ENCODE data around the gene TRMT112. TPM values are rescaled to one million over a fixed set of nuclear protein-coding genes. Genes with fewer than 3 reads are reported as not detected.
A peak's percentile ranks its signal among the peaks of the same experiment; 100 is the strongest.

The TRMT112 gene
- total RNA-seq, 3 donors from 2014 or later, result 206 to 266 (median 262) TPM

- peak overlapping the region; percentile 78 to 98 (median 81) for H3K4me3 ChIP-seq
- peaks cover 4 to 9% of the 10 kb centered on the region in 2 donors for H3K4me1 ChIP-seq
- H3K27me3 ChIP-seq, result no peaks in the 10 kb centered on the region
- intact Hi-C loops (cut with DNase I; ENCODE audit: low total_unique reads), result no loop called here
- no peaks in the 10 kb centered on the region for H3K36me3 ChIP-seq
- DNase-seq (ENCODE audit: low spot score in 2 of 2), result no peak
- H3K9me3 ChIP-seq, result no peaks in the 10 kb centered on the region
- TF ChIP-seq CTCF (IDR thresholded peaks at IDR 0.05), result no peak
- TF ChIP-seq POLR2AphosphoS5 (IDR thresholded peaks at IDR 0.05), result no peak
- TF ChIP-seq POLR2A (IDR thresholded peaks at IDR 0.05), result no peak
- peak overlapping the region; percentile 84 to 88 for H3K27ac ChIP-seq
These were observed 41.2 kb upstream of the TRMT112 start for GRCh38 chr11:64358536-64358906.

- H3K27ac ChIP-seq, result peak overlapping the region; percentile 84 to 88
- TF ChIP-seq POLR2AphosphoS5 (IDR thresholded peaks at IDR 0.05) (no peak), CTCF (IDR thresholded peaks at IDR 0.05) (no peak), POLR2A (IDR thresholded peaks at IDR 0.05) (no peak)
- no peak for DNase-seq (ENCODE audit: low spot score in 2 of 2)
- H3K4me1 ChIP-seq, result peaks cover 4 to 9% of the 10 kb centered on the region in 2 donors
- intact Hi-C loops (cut with DNase I; ENCODE audit: low total_unique reads), result no loop called here
- H3K36me3 ChIP-seq, result no peaks in the 10 kb centered on the region
- no peaks in the 10 kb centered on the region for H3K9me3 ChIP-seq
- peak overlapping the region; percentile 78 to 98 (median 81) for H3K4me3 ChIP-seq
- no peaks in the 10 kb centered on the region for H3K27me3 ChIP-seq
These were observed 40.7 kb upstream of the TRMT112 start for GRCh38 chr11:64357904-64358535.

GRCh38 chr11:64357446-64357845, 40.1 kb upstream of the TRMT112 start:
- TF ChIP-seq CTCF (IDR thresholded peaks at IDR 0.05), result no peak
- Histone ChIP-seq H3K9me3 (no peaks in the 10 kb centered on the region), H3K27ac (peak overlapping the region in 1 of 2 donors; percentile 84), H3K4me1 (peaks cover 4 to 9% of the 10 kb centered on the region in 2 donors), H3K36me3 (no peaks in the 10 kb centered on the region), H3K27me3 (no peaks in the 10 kb centered on the region), H3K4me3 (no peak overlapping the region)
- DNase-seq (ENCODE audit: low spot score in 2 of 2), result no peak
- intact Hi-C loops (cut with DNase I; ENCODE audit: low total_unique reads), result no loop called here

DNA sequence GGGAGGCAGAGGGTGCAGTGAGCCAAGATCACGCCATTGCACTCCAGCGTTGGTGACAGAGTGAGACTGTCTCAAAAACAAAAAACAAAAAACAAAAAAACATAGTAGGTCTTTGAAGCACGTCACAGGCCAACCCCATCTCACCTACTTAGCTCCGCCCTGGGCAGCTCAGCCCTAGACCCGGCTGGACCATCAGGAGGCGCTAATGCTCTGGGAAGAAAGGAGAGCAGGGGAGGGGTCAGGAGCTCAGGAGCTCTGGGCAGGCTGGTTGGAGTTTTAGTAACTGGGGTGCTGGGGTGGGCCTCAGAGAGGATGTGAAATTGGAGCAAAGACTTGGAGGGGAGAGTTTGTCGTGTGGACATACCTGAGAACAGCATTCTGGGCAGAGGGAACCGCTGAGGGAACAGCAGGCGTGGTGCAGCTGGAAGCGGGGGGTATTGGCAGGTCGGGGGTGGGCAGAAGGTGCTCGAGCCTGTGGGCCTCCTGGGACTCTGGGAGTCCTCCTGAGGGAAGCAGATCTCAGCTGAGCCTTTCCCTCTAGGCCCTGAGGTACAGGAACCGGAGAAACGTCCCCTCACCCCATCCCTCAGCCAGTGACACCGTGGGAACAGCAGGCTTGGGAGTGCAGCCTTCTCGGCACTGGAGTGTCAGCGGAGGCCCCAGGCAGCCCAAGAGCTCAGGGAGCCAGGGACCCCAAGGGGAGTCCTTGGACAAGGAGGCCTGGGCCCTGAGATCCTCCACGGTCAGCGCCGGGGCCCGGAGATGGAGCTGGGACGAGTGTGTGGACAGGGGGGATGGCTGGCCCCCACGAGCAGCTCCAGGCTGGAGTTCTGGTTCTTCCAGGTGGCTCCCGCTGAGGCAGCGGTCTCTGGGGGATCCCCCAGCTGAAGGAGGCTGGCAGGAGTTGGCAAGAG, 39.4 kb upstream of the TRMT112 start:
- intact Hi-C loops (cut with DNase I; ENCODE audit: low total_unique reads), result no loop called here
- no peak overlapping the region for H3K27ac ChIP-seq

More for the DNA sequence above, 39.4 kb upstream of the TRMT112 start:
- peaks cover 4 to 9% of the 10 kb centered on the region in 2 donors for H3K4me1 ChIP-seq
- H3K27me3 ChIP-seq, result no peaks in the 10 kb centered on the region
- H3K36me3 ChIP-seq, result no peaks in the 10 kb centered on the region
- no peak overlapping the region for H3K4me3 ChIP-seq
- no peak for TF ChIP-seq POLR2A (IDR thresholded peaks at IDR 0.05)
- no peak for TF ChIP-seq CTCF (IDR thresholded peaks at IDR 0.05)
- no peak for TF ChIP-seq POLR2AphosphoS5 (IDR thresholded peaks at IDR 0.05)
- no peaks in the 10 kb centered on the region for H3K9me3 ChIP-seq
- no peak for DNase-seq (ENCODE audit: low spot score in 2 of 2)
